HepG2 (cell line): ENCODE results near the gene HIPK4. TPM values are rescaled to one million over a fixed set of nuclear protein-coding genes. Genes with fewer than 3 reads are reported as not detected.

Source experiments
- ATAC-seq: fragments of 200-7000 bp; cut with Tn5 transposase; 3 replicates; pipeline ENCODE4 v1.9.1; 2020; ENCODE audit warnings: mild to moderate bottlenecking, moderate library complexity
- BruUV-seq: library from RNA; stranded (reverse); fragments of 400-500 nt; replicated peaks from 2 replicates; lab custom pipeline; 2021; lab: Mats Ljungman, UMichigan
- CTCF ChIA-PET: fragments of 300-600 bp; formaldehyde crosslinking; extraction: SDS; loops from one replicate; lab custom pipeline; 2021; ENCODE audit warnings: low total read pairs, inconsistent platforms, low intra/inter-chr PET ratio; lab: Yijun Ruan, JAX
- POLR2A ChIA-PET: fragments of 350-600 bp; sonication (Branson Sonifier 250); formaldehyde crosslinking; loops from one replicate; lab custom pipeline; 2020; ENCODE audit warnings: antibody characterized with exemption, inconsistent platforms; lab: Yijun Ruan, JAX
- DNase-seq: peaks from one replicate; pipeline ENCODE4 v3.0.0-alpha.2; 2015; ENCODE audit warnings: low spot score
- FAIRE-seq: peaks from 3 replicates; lab custom pipeline; 2011; peaks lifted over from hg19 to GRCh38; lab: Jason Lieb, UNC
- H2AFZ ChIP-seq: one replicate; pipeline ENCODE4 v1.6.1; 2011; ENCODE audit warnings: low read length, inconsistent platforms
- H3K27ac ChIP-seq: fragments of 300-600 bp; 3 replicates; pipeline ENCODE4 v1.8.0; 2011; ENCODE audit warnings: mixed run types, mild to moderate bottlenecking, mixed read lengths, low read length, inconsistent platforms; ENCODE audit not compliant: insufficient read depth; ENCODE audit errors: extremely low read length
- H3K27me3 ChIP-seq, 2 experiments: fragments of 200-600 bp in 1 of 2; 2 replicates in 1 of 2; 3 replicates in 1 of 2; pipeline versions ENCODE4 v1.6.0 to v1.8.0; 2011; ENCODE audit warnings: low read length in 2 of 2, mild to moderate bottlenecking in 2 of 2, moderate library complexity in 2 of 2, inconsistent platforms in 1 of 2; ENCODE audit not compliant: insufficient read depth in 2 of 2, control insufficient read depth in 1 of 2
- H3K36me3 ChIP-seq, 2 experiments: fragments of 200-600 bp in 1 of 2; replicated peaks in 1 of 2; 2 replicates in 1 of 2; 3 replicates in 1 of 2; pipeline versions ENCODE4 v1.5.1 to v1.8.0; 2011; ENCODE audit warnings: low read length in 2 of 2, inconsistent platforms in 1 of 2; ENCODE audit not compliant: insufficient read depth in 2 of 2, control insufficient read depth in 1 of 2
- H3K4me1 ChIP-seq: 2 replicates; pipeline ENCODE4 v1.5.1; 2012; ENCODE audit warnings: low read length, inconsistent platforms; ENCODE audit not compliant: insufficient read depth
- H3K4me2 ChIP-seq: 2 replicates; pipeline ENCODE4 v1.6.0; 2011; ENCODE audit warnings: low read depth, low read length, inconsistent platforms
- H3K4me3 ChIP-seq, 3 experiments: fragments of 200-600 bp in 1 of 3; sonication (generic), shearing (Covaris generic) in 1 of 3; replicated peaks in 1 of 3; 2 replicates each; pipeline ENCODE4 v1.5.1; 2011 to 2016; ENCODE audit warnings: low read length in 3 of 3, inconsistent platforms in 2 of 3, low read depth in 2 of 3, mild to moderate bottlenecking in 2 of 3, control low read depth in 1 of 3, mixed read lengths in 1 of 3; ENCODE audit not compliant: insufficient read depth in 1 of 3
- H3K79me2 ChIP-seq: one replicate; pipeline ENCODE4 v1.6.1; 2011; ENCODE audit warnings: low read length, inconsistent platforms; ENCODE audit not compliant: insufficient read depth
- H3K9ac ChIP-seq: 2 replicates; pipeline ENCODE4 v1.6.0; 2011; ENCODE audit warnings: mild to moderate bottlenecking, low read depth, low read length, inconsistent platforms; ENCODE audit not compliant: insufficient read depth
- H3K9me3 ChIP-seq: 2 replicates; pipeline ENCODE4 v1.5.1; 2012; ENCODE audit warnings: mild to moderate bottlenecking, low read length
- H4K20me1 ChIP-seq: 2 replicates; pipeline ENCODE4 v1.6.0; 2011; ENCODE audit warnings: inconsistent platforms, mild to moderate bottlenecking, low read length, moderate library complexity; ENCODE audit not compliant: insufficient read depth
- ARID2 ChIP-seq: sonication (generic); formaldehyde crosslinking; IDR thresholded peaks from 2 replicates; pipeline ENCODE4 v1.8.1; 2022; ENCODE audit warnings: mild to moderate bottlenecking, missing genetic modification reagents, borderline replicate concordance
- CAMTA2 ChIP-seq: sonication (generic); formaldehyde crosslinking; IDR thresholded peaks from 2 replicates; pipeline ENCODE4 v1.4.0; 2020; ENCODE audit warnings: mild to moderate bottlenecking, missing genetic modification reagents, borderline replicate concordance
- FOSL2 ChIP-seq: sonication (generic); formaldehyde crosslinking; IDR thresholded peaks from 2 replicates; pipeline ENCODE4 v1.4.0; 2020; ENCODE audit warnings: missing genetic modification reagents
- MED8 ChIP-seq: sonication (generic); formaldehyde crosslinking; IDR thresholded peaks from 2 replicates; pipeline ENCODE4 v1.8.1; 2023; ENCODE audit warnings: mild to moderate bottlenecking, missing genetic modification reagents; ENCODE audit not compliant: insufficient replicate concordance
- PRMT3 ChIP-seq: sonication (generic); formaldehyde crosslinking; IDR thresholded peaks from 2 replicates; pipeline ENCODE4 v1.8.1; 2022; ENCODE audit warnings: low read depth, mild to moderate bottlenecking, moderate library complexity, missing genetic modification reagents, borderline replicate concordance
- ZMYM3 ChIP-seq: sonication (generic); formaldehyde crosslinking; IDR thresholded peaks from 2 replicates; pipeline ENCODE4 v1.5.1; 2020; ENCODE audit warnings: mild to moderate bottlenecking, missing genetic modification reagents
- ZNF205 ChIP-seq: IDR thresholded peaks from 2 replicates; pipeline ENCODE4 v1.6.1; 2018; ENCODE audit warnings: missing biosample characterization, missing genetic modification reagents
- ZNF629 ChIP-seq: sonication (generic); formaldehyde crosslinking; conservative IDR thresholded peaks from 2 replicates; pipeline ENCODE4 v1.5.0; 2020; ENCODE audit warnings: missing genetic modification reagents
- WGBS: methylation state at CpG from one replicate; pipeline ENCODE4 v1.1.6; 2017; ENCODE audit warnings: low lambda C conversion rate; 5-methylcytosine and 5-hydroxymethylcytosine counted together
- in situ Hi-C: cut with HindIII; loops from 2 replicates; pipeline ENCODE4 v1.10.0; 2017; ENCODE audit warnings: low pct_unique_long_range_greater_than_20kb; ENCODE audit not compliant: extremely low pct_ligation_motif_present
- intact Hi-C: fragments of 100-400 bp; cut with micrococcal nuclease; formaldehyde crosslinking; loops from one replicate; pipeline ENCODE4 v1.10.0; 2022; ENCODE audit not compliant: unreplicated experiment
- polyA plus RNA-seq, 8 experiments: library from polyadenylated mRNA; depleted of rRNA in 3 of 8; stranded (reverse) in 7 of 8; unstranded in 1 of 8; fragments of >200 nt; fragmentation: Illumina TruSeq in 4 of 8; extraction: Trizol in 4 of 8; gene quantifications; 2 replicates each; pipeline versions ENCODE4 v1.2.1 to v1.2.3, GENCODE V29; 2011 to 2016; ENCODE audit warnings: low read depth in 4 of 8, missing spikeins in 1 of 8, mixed read lengths in 1 of 8; ENCODE audit not compliant: insufficient read depth in 1 of 8
- total RNA-seq, 5 experiments: library from RNA; depleted of rRNA; stranded (reverse); fragments of >200 nt; fragmentation: Illumina TruSeq; extraction: Trizol; gene quantifications; 2 replicates each; pipeline ENCODE4 v1.2.3, GENCODE V29; 2016; ENCODE audit warnings: low read depth in 1 of 5

Gene HIPK4
- total and polyA plus RNA-seq, 2 of the 13 experiments (the other 11 are each of a cell fraction or from before 2014, with no cell fraction given): 0.03 TPM; not detected in 1

DNA sequence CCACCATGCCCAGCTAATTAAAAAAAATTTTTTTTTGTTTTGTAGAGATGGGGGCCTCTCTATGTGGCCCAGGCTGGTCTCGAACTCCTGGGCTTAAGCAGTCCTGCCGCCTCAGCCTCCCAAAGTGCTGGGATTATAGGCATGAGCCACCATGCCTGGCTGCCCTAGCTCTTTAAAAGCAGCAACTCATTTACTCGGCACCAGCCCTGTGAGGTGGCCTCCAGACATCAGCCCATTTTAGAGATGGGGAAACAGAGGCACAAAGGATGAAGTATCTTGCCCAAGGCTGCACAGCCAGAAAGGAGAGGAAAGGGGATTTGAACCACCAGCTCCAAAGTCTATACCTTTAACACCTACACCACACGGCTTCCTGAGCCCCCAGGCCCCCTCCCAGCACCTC is 22.9 kb upstream of the HIPK4 start:
- TF ChIP-seq PRMT3 (no peak), ZNF629 (CRISPR knock-in tag) (peak; percentile 88), ZMYM3 (CRISPR knock-in tag) (peak; percentile 17; the same call in 1 of the 2 replicates)
- ChIA-PET CTCF (no interaction called here), POLR2A (interaction anchor here (1.2 to 3.6 kb wide), 3 partner anchors 8 to 30 kb away, joined by 3 to 14 read pairs (median 4); no protein-coding TSS in a partner anchor)
- Histone ChIP-seq H3K9ac (no peak overlapping the region), H3K4me2 (no peak overlapping the region), H3K4me1 (peaks cover 59% of the 10 kb centered on the region), H3K9me3 (no peaks in the 10 kb centered on the region), H3K27ac (no peak overlapping the region), H3K4me3 (no peak overlapping the region), H3K79me2 (no peaks in the 10 kb centered on the region), H3K27me3 (peaks cover 2 to 27% of the 10 kb centered on the region in 2 experiments; a peak in 3 of 5 replicates), H4K20me1 (no peaks in the 10 kb centered on the region), H3K36me3 (no peaks in the 10 kb centered on the region), H2AFZ (no peak overlapping the region)
- DNase-seq (no peak), FAIRE-seq (no peak), ATAC-seq (no peak)
- WGBS: 52% methylated on average over 3 of the region's 4 CpGs
- intact Hi-C loops: no loop called here
- BruUV-seq: no TSS peak
- in situ Hi-C loops: no loop called here

DNA sequence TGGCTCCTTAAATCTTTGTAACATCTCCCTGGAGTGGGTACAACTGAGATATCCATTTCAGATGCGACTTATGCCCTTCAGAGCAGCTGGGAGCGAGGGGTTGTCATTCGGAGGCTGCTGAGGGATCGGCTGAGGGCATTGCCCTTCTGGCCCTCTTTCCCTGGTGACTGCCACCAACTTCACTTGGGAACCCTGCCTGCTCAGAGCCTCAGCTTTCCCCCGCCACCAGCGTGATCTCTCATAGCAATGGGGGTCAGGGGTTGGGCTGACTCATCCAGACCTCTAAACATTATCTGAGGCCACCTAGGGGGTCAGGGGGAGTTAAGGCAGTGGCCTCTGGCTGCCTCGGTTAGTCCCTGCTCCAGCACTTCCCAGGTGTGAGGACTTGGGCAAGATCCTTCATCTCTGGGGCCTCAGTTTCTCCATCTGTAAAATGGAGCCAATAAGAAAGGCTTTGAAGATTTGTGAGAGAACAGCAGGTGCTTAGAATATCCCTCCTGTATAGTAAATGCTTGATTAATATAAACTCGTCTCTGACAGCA is 22.0 kb upstream of the HIPK4 start:
- no peak overlapping the region for H3K27ac ChIP-seq
- FAIRE-seq: no peak
- H2AFZ ChIP-seq: no peak overlapping the region
- in situ Hi-C loops: no loop called here
- ATAC-seq: no peak
- H3K9me3 ChIP-seq: no peaks in the 10 kb centered on the region
- whole genome bisulfite sequencing: 8% methylated on average over 6 of the region's 8 CpGs
- ChIA-PET POLR2A (interaction anchor here (1.6 to 3.6 kb wide), 2 partner anchors 9 kb away, joined by 4 to 14 read pairs; no protein-coding TSS in a partner anchor), CTCF (no interaction called here)
- H3K9ac ChIP-seq: no peak overlapping the region
- H3K4me2 ChIP-seq: 0 out of 2 replicates have a peak overlapping the region, but pooled peaks have one; percentile 11
- peaks cover 52% of the 10 kb centered on the region for H3K4me1 ChIP-seq
- no peaks in the 10 kb centered on the region for H4K20me1 ChIP-seq
- H3K79me2 ChIP-seq: no peaks in the 10 kb centered on the region
- TF ChIP-seq ZNF205: no peak
- 0 out of 2 replicates have a peak, but pooled peaks have one; percentile 12 for TF ChIP-seq FOSL2 (CRISPR knock-in tag)
- peak; percentile 88 for TF ChIP-seq ZNF629 (CRISPR knock-in tag)
- no peak for TF ChIP-seq MED8 (CRISPR knock-in tag)
- TF ChIP-seq CAMTA2 (CRISPR knock-in tag): no peak
- no peak for TF ChIP-seq ARID2
- BruUV-seq: no TSS peak
- DNase-seq: no peak
- no peak overlapping the region for H3K4me3 ChIP-seq
- H3K36me3 ChIP-seq: no peaks in the 10 kb centered on the region
- intact Hi-C loops: no loop called here
- peaks cover 2 to 27% of the 10 kb centered on the region in 2 experiments; a peak in 3 of 5 replicates for H3K27me3 ChIP-seq
